Mammary epithelial cell (primary cell): ENCODE measurements around the gene PRKCA.

ENCODE experiments used
- EZH2 ChIP-seq: IDR thresholded peaks from 2 replicates; pipeline ENCODE4 v1.6.1; 2012; ENCODE audit warnings: low read length, inconsistent platforms, borderline replicate concordance
- TF ChIP-seq, protein P1 (sequence below), 2 donors: IDR thresholded peaks in 1 of 2; conservative IDR thresholded peaks in 1 of 2; 2 replicates each; pipeline ENCODE4 v1.5.1; 2011 to 2012; ENCODE audit warnings: inconsistent platforms in 2 of 2, low read length in 2 of 2, mild to moderate bottlenecking in 2 of 2, control low read depth in 1 of 2, low read depth in 1 of 2; ENCODE audit not compliant: insufficient read depth in 1 of 2; ENCODE audit errors: extremely low read depth in 1 of 2

DNA sequence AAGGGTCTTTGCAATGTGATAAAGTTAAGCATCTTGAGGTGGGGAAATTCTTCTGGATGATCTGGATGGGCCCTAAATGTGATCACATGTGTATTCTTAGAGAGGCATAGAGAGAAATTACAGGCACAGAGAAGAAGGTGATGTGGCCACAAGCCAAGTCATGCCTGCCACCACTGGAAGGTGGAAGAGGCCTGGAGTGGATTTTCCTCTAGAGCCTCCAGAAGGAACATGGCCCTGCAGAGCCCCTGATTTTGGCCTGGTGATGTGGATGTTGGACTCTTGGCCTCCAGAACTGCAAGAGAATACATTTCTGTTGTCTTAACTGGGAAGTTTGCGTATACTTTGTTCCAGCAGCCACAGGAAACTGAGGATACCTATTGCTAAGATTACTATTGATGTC, 375.6 kb downstream of the PRKCA start:
- TF ChIP-seq, protein P1, sequence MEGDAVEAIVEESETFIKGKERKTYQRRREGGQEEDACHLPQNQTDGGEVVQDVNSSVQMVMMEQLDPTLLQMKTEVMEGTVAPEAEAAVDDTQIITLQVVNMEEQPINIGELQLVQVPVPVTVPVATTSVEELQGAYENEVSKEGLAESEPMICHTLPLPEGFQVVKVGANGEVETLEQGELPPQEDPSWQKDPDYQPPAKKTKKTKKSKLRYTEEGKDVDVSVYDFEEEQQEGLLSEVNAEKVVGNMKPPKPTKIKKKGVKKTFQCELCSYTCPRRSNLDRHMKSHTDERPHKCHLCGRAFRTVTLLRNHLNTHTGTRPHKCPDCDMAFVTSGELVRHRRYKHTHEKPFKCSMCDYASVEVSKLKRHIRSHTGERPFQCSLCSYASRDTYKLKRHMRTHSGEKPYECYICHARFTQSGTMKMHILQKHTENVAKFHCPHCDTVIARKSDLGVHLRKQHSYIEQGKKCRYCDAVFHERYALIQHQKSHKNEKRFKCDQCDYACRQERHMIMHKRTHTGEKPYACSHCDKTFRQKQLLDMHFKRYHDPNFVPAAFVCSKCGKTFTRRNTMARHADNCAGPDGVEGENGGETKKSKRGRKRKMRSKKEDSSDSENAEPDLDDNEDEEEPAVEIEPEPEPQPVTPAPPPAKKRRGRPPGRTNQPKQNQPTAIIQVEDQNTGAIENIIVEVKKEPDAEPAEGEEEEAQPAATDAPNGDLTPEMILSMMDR (conservative IDR thresholded peaks at IDR 0.05 in 1 of 2, IDR thresholded peaks at IDR 0.05 in 1 of 2; ENCODE audit: extremely low read depth in 1 of 2, insufficient read depth in 1 of 2, low read depth in 1 of 2, low read length in 2 of 2) = no peak
- TF ChIP-seq EZH2 = no peak
